ENCODE measurements around the gene FAM13A. TPM values are rescaled to one million over a fixed set of nuclear protein-coding genes. Genes with fewer than 3 reads are reported as not detected.

Gene FAM13A
- total and polyA plus RNA-seq, 9 of the 15 experiments (the other 6 are each of a cell fraction or from before 2014, with no cell fraction given) = 11.3 to 23.3 (median 14.7) TPM

- 0 out of 6 replicates have a peak, but pooled peaks of 1 of the 3 experiments have one; percentile 21 for TF ChIP-seq ZBTB11 (CRISPR knock-in tag; IDR thresholded peaks at IDR 0.05)
- no peak for TF ChIP-seq MBD2 (IDR thresholded peaks at IDR 0.05; ENCODE audit: borderline replicate concordance, low read depth)
- peak; percentile 62 for TF ChIP-seq NCOR1 (IDR thresholded peaks at IDR 0.05)
- TF ChIP-seq KLF16 (IDR thresholded peaks at IDR 0.05) = peak; percentile 59
- TF ChIP-seq MEIS2 (IDR thresholded peaks at IDR 0.05; ENCODE audit: partially characterized antibody) = peak; percentile 7
- TF ChIP-seq, protein P1, sequence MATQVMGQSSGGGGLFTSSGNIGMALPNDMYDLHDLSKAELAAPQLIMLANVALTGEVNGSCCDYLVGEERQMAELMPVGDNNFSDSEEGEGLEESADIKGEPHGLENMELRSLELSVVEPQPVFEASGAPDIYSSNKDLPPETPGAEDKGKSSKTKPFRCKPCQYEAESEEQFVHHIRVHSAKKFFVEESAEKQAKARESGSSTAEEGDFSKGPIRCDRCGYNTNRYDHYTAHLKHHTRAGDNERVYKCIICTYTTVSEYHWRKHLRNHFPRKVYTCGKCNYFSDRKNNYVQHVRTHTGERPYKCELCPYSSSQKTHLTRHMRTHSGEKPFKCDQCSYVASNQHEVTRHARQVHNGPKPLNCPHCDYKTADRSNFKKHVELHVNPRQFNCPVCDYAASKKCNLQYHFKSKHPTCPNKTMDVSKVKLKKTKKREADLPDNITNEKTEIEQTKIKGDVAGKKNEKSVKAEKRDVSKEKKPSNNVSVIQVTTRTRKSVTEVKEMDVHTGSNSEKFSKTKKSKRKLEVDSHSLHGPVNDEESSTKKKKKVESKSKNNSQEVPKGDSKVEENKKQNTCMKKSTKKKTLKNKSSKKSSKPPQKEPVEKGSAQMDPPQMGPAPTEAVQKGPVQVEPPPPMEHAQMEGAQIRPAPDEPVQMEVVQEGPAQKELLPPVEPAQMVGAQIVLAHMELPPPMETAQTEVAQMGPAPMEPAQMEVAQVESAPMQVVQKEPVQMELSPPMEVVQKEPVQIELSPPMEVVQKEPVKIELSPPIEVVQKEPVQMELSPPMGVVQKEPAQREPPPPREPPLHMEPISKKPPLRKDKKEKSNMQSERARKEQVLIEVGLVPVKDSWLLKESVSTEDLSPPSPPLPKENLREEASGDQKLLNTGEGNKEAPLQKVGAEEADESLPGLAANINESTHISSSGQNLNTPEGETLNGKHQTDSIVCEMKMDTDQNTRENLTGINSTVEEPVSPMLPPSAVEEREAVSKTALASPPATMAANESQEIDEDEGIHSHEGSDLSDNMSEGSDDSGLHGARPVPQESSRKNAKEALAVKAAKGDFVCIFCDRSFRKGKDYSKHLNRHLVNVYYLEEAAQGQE (IDR thresholded peaks at IDR 0.05; ENCODE audit: borderline replicate concordance) = peak; percentile 85
- TF ChIP-seq, protein P1 (CRISPR knock-in tag; IDR thresholded peaks at IDR 0.05; ENCODE audit: low read depth) = no peak
- no peak for TF ChIP-seq CAMTA2 (CRISPR knock-in tag; conservative IDR thresholded peaks at IDR 0.05)
- TF ChIP-seq MYNN (IDR thresholded peaks at IDR 0.05) = peak; percentile 92; the same call in 1 of the 2 replicates
- TF ChIP-seq MYNN (CRISPR knock-in tag; IDR thresholded peaks at IDR 0.05) = no peak
Measured at GRCh38 chr4:89009761-89010369, 47.1 kb downstream of the FAM13A start (continued).

Measured in K562 (cell line).